ENCODE measurements around the gene PWWP2B.

PWWP2B gene

GRCh38 chr10:132461683-132462231 is 64.8 kb downstream of the PWWP2B start:
- DNase-seq = no peak

DNA sequence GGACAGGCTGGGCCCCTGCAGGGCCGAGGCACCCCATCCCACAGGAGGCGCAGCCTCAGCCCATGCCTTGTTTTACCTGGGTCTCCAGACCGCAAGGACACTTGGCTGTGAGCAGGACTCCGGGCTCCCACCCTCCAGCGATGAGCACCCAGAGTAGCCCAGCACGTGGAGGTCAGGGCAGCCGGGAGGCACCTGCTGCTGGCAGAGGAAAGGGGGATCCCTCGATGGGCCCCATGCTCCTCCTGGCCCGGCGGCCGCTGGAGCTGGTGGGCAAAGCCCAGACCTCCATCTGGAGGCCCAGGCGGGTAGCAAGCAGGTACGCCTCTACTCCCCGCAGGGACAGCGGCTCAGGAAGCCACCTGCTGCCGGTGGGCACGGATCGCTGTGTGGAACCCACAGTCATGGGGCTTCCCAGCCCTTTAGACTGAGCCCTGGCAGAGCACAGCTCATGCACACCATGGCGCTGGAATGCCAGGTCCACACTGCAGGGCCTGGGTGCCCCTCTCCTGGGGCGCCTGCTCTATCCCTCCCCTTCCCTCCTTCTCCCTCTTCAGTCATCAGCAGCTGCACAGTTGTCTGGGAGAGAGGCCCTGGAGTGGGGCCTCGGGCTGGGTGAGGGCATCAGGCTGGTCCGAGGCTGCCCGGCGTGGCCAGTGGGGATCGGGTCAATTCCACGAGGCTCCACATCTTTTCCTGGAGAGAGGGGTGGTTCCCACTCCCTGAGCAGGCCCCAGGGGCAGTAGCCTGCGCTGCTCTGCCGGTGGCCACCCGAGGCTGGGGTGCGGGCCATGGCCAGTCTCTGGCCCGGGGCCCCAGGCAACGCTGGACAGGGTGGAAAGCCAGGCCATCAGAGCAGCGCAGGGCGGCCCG is 65.7 kb downstream of the PWWP2B start:
- DNase-seq = no peak

- no peak for DNase-seq
Observed at GRCh38 chr10:132463333-132464255, 66.6 kb downstream of the PWWP2B start.

GRCh38 chr10:132464256-132465192 is 67.5 kb downstream of the PWWP2B start:
- DNase-seq = no peak

DNA sequence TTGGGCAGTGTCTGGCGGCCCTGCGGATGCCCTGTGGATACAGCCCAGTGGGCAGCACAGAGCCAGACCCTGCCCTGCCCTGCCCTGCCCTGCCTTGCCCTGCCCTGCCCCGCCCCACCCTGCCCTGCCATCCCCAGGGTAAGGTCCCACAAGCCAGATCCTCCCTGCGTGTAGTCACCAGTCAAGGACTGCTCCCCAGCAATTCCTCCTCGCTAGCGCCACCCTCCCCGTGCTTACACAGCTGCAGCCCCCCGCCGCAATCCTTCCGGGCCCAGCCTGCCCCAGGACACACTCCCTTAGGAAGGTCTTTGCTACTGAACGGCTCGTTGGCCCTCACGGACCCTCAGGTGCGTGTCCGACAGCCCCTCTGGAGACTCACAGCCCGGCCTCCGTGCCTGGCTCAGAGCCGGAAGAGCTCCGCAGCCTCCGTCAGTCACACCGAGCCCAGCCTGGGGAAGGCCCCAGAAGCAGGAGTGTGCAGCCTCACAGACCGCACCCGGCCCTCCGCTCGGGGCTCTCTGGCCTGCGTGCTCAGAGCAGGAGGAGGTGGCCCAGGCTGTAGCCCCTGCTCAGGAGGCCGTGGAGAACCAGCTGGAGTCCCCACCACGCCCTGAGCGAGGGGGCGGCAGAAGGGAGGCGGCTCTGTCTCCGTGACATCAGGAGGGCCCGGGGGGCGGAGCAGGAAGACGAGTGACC is 68.3 kb downstream of the PWWP2B start:
- DNase-seq = no peak

GRCh38 chr10:132465889-132466519 is 69.0 kb downstream of the PWWP2B start:
- DNase-seq = no peak

DNA sequence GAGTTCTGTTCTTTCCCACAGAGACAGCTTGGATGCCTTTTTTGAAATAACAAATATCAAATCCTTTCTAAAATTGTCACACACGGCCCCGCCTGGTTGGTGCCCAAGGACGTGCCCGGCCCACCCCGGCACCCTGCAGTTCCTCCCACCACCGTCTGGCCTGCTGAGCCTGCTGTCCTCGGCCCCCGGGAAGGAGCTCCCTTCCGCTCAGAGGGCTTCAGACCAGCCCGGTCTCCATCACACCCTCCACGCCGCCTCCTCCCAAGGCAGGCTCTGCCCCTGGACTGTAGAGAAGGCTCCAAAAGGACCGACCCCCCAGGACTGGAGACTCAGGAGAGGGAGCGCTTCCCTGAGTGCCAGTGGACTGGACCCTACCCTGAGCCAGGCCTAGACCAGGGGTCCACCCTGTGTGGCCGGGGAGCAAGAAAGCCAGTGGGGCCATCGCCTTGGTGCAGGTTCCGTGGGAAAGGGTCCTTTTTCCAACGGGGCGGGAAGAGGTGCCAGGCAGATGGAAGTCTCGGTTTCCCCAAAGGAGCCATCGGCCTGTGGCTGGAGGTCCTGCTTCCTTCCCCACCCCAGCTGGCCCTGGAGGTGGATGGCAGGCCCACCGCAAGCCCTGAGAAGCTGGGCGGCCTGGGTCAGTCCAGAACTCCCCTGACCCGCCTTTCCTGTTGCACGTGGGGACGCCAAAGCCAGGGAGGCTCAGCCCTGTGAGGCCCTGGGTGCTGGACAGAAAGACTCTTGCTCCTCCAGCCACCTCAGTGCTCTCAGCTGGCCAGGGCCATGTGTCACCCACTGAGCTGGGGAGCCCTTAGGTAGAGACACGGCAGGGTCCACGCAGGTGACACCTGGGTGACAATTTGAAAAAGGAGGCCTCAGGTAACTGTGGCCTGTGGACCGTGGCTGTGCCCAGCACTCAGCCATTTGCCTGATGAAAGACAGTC is 69.8 kb downstream of the PWWP2B start:
- DNase-seq = no peak

Data from MV-4-11 (cell line).